K562 (cell line): ENCODE measurements around the gene PLEKHA6.

Source experiments
- CTCF ChIP-seq, 3 experiments: IDR thresholded peaks in 2 of 3; conservative IDR thresholded peaks in 1 of 3; 2 replicates each; pipeline ENCODE4 v1.5.1; 2011 to 2012; ENCODE audit warnings: low read length in 3 of 3, mild to moderate bottlenecking in 3 of 3, control low read depth in 2 of 3, improper control_type of control experiment in 1 of 3, inconsistent platforms in 1 of 3, low read depth in 1 of 3, mixed read lengths in 1 of 3, moderate library complexity in 1 of 3; ENCODE audit not compliant: insufficient read depth in 2 of 3
- NR2C1 ChIP-seq, 2 experiments: fragments of 450-650 bp; IDR thresholded peaks; 2 replicates each; pipeline ENCODE4 v1.6.1; 2017; ENCODE audit warnings: mild to moderate bottlenecking in 2 of 2, antibody characterized with exemption in 1 of 2, inconsistent platforms in 1 of 2, missing compliant biosample characterization in 1 of 2, missing genetic modification characterization in 1 of 2
- TEAD4 ChIP-seq, 2 experiments: sonication (generic) in 1 of 2; formaldehyde crosslinking in 1 of 2; IDR thresholded peaks; 2 replicates each; pipeline versions ENCODE4 v1.6.1 to v1.8.0; 2012 to 2022; ENCODE audit warnings: borderline replicate concordance in 1 of 2, inconsistent platforms in 1 of 2, low read length in 1 of 2, mild to moderate bottlenecking in 1 of 2, missing genetic modification reagents in 1 of 2
- TFAM ChIP-seq: fragments of 250-450 bp; sonication (Bioruptor Pico); conservative IDR thresholded peaks from 2 replicates; pipeline ENCODE4 v1.5.0; 2021; ENCODE audit warnings: mild to moderate bottlenecking, moderate library complexity
- TF ChIP-seq, protein P1 (sequence below): fragments of 450-650 bp; formaldehyde crosslinking; IDR thresholded peaks from 2 replicates; pipeline ENCODE4 v1.4.0; 2022; ENCODE audit warnings: missing genetic modification characterization

- TF ChIP-seq, protein P1, sequence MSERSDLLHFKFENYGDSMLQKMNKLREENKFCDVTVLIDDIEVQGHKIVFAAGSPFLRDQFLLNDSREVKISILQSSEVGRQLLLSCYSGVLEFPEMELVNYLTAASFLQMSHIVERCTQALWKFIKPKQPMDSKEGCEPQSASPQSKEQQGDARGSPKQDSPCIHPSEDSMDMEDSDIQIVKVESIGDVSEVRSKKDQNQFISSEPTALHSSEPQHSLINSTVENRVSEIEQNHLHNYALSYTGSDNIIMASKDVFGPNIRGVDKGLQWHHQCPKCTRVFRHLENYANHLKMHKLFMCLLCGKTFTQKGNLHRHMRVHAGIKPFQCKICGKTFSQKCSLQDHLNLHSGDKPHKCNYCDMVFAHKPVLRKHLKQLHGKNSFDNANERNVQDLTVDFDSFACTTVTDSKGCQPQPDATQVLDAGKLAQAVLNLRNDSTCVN (CRISPR knock-in tag), result no peak
- TF ChIP-seq TFAM (CRISPR knock-in tag) (no peak), NR2C1 (IDR thresholded peaks at IDR 0.05) (no peak), NR2C1 (tag; IDR thresholded peaks at IDR 0.05) (no peak), TEAD4 (IDR thresholded peaks at IDR 0.05; ENCODE audit: low read length) (no peak), TEAD4 (CRISPR knock-in tag; IDR thresholded peaks at IDR 0.05; ENCODE audit: borderline replicate concordance) (no peak), CTCF (IDR thresholded peaks at IDR 0.05 in 2 of 3, conservative IDR thresholded peaks at IDR 0.05 in 1 of 3; ENCODE audit: insufficient read depth in 2 of 3, low read depth in 1 of 3, low read length in 3 of 3) (no peak)
Measured at GRCh38 chr1:204204944-204205343, 154.8 kb downstream of the PLEKHA6 start.
